Measurements from ENCODE around the gene CHST1. TPM values are rescaled to one million over a fixed set of nuclear protein-coding genes. Genes with fewer than 3 reads are reported as not detected.

Gene CHST1
- total RNA-seq, 1 donor from 2014 or later: not detected

GRCh38 chr11:45673441-45673840, 8.0 kb upstream of the CHST1 start:
- no peak overlapping the region for H3K27ac Mint-ChIP-seq

GRCh38 chr11:45672593-45672992, 7.2 kb upstream of the CHST1 start:
- Mint-ChIP-seq H3K9me3 (no peaks in the 10 kb centered on the region), H3K4me1 (no peaks in the 10 kb centered on the region), H3K4me3 (no peak overlapping the region), H3K36me3 (ENCODE audit: low read depth) (no peaks in the 10 kb centered on the region), H3K27me3 (peaks cover 23% of the 10 kb centered on the region), H3K27ac (no peak overlapping the region)
- no peak for ATAC-seq (ENCODE audit: low read depth)
- intact Hi-C loops (cut with micrococcal nuclease): no loop called here
- DNase-seq: no peak
- ChIA-PET POLR2A (no interaction called here), CTCF (interaction anchor here (0.6 kb wide), 1 partner anchor 18 kb away, joined by 3 read pairs; no protein-coding TSS in a partner anchor)
- TF ChIP-seq CTCF (IDR thresholded peaks at IDR 0.05): no peak

More at GRCh38 chr11:45673441-45673840, 8.0 kb upstream of the CHST1 start:
- ATAC-seq (ENCODE audit: low read depth) (no peak), DNase-seq (no peak)
- peaks cover 16% of the 10 kb centered on the region for H3K27me3 Mint-ChIP-seq
- TF ChIP-seq CTCF (IDR thresholded peaks at IDR 0.05): no peak
- H3K9me3 Mint-ChIP-seq: no peaks in the 10 kb centered on the region
- H3K36me3 Mint-ChIP-seq (ENCODE audit: low read depth): no peaks in the 10 kb centered on the region
- intact Hi-C loops (cut with micrococcal nuclease): no loop called here
- CTCF ChIA-PET: no interaction called here
- no peaks in the 10 kb centered on the region for H3K4me1 Mint-ChIP-seq
- POLR2A ChIA-PET: no interaction called here
- H3K4me3 Mint-ChIP-seq: no peak overlapping the region

GRCh38 chr11:45671246-45672171, 6.1 kb upstream of the CHST1 start:
- Mint-ChIP-seq H3K4me3 (no peak overlapping the region), H3K27ac (no peak overlapping the region), H3K9me3 (no peaks in the 10 kb centered on the region), H3K27me3 (peaks cover 34% of the 10 kb centered on the region), H3K4me1 (no peaks in the 10 kb centered on the region), H3K36me3 (ENCODE audit: low read depth) (no peaks in the 10 kb centered on the region)
- ATAC-seq (ENCODE audit: low read depth) (no peak), DNase-seq (no peak)
- CTCF ChIA-PET: no interaction called here
- intact Hi-C loops (cut with micrococcal nuclease): no loop called here
- POLR2A ChIA-PET: no interaction called here
- TF ChIP-seq CTCF (IDR thresholded peaks at IDR 0.05): no peak

GRCh38 chr11:45670386-45671135, 5.1 kb upstream of the CHST1 start:
- ATAC-seq (ENCODE audit: low read depth) (no peak), DNase-seq (no peak)
- Mint-ChIP-seq H3K9me3 (no peaks in the 10 kb centered on the region), H3K4me3 (no peak overlapping the region), H3K27me3 (peaks cover 38% of the 10 kb centered on the region), H3K36me3 (ENCODE audit: low read depth) (no peaks in the 10 kb centered on the region), H3K27ac (no peak overlapping the region), H3K4me1 (peaks cover 4% of the 10 kb centered on the region)
- no peak for TF ChIP-seq CTCF (IDR thresholded peaks at IDR 0.05)
- ChIA-PET CTCF (no interaction called here), POLR2A (no interaction called here)
- intact Hi-C loops (cut with micrococcal nuclease): no loop called here

- no peak for TF ChIP-seq CTCF (IDR thresholded peaks at IDR 0.05)
- intact Hi-C loops (cut with micrococcal nuclease): no loop called here
- CTCF ChIA-PET: no interaction called here
Observed at GRCh38 chr11:45669956-45670355, 4.5 kb upstream of the CHST1 start.

More at GRCh38 chr11:45669956-45670355, 4.5 kb upstream of the CHST1 start:
- ATAC-seq (ENCODE audit: low read depth) (no peak), DNase-seq (no peak)
- Mint-ChIP-seq H3K27me3 (peaks cover 38% of the 10 kb centered on the region), H3K36me3 (ENCODE audit: low read depth) (no peaks in the 10 kb centered on the region), H3K4me3 (no peak overlapping the region), H3K4me1 (peaks cover 4% of the 10 kb centered on the region), H3K9me3 (no peaks in the 10 kb centered on the region), H3K27ac (no peak overlapping the region)
- POLR2A ChIA-PET: no interaction called here
